Activated T-cell treated with anti-CD3 and anti-CD28 coated beads for 24 hours (primary cell): ENCODE data around the gene ADAM12.

ENCODE experiments used
- DNase-seq: peaks from one replicate; pipeline ENCODE4 v3.0.0-alpha.2; 2020; ENCODE audit warnings: low read depth

The ADAM12 gene

DNA sequence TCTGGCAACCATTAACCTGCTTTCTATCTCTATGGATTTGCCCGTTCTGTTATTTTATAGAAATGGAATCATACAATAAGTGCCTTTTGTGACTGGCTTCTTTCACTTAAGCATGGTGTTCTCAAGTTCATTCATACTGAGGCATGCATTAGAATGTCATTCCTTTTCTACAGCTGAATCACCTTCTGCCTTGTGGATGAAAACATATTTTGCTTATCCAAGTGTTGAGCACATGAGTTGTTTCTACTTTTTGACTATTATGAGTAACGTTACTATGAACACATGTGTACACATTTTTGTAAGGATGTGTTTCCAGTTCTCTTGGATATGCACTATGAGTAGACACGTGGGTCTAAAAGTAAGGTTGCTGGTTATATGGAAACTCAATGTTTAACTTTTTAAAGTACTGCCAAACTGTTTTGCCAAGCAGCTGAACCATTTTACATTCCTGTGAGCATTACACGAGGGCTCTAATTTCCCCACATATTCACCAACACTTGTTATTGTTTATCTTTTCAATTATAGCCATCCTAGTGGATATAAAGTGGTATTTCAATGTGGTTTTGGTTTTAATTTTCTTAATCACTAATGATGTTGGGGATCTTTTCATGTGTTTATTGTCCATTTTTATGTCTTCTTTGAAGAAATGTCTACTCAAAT lies 250.6 kb downstream of the ADAM12 start:
- DNase-seq, result no peak

DNA sequence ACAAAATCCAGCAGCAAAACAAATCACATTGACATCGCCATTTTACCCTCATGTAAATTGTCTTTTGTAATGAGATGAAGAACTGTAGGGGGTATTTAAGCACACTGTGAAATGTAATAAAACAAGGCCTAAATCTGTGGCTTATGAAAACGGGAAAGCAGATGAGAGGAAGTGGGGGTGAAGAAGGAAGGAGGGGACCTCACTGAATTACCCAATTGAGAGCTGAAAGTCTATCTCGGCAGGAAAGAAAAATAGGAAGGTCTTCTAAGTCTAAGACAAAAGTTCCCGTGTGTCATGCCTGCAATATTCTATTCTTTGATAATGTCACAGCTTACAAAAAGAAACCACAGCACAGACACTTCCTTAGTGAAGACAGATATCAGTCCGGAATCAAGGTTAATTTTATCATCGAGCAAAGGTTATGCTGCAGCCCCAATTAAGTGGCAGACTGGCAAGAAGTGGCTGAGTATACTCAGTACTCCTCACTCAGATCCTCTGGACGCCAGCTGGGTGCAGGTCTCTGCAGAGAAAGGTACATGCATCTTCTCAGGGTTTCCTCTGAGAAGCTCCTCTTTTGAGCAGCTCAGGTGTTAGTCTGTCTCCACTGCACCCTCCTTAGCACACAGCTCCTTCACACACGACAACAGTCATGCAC lies 252.2 kb downstream of the ADAM12 start:
- DNase-seq, result no peak

DNA sequence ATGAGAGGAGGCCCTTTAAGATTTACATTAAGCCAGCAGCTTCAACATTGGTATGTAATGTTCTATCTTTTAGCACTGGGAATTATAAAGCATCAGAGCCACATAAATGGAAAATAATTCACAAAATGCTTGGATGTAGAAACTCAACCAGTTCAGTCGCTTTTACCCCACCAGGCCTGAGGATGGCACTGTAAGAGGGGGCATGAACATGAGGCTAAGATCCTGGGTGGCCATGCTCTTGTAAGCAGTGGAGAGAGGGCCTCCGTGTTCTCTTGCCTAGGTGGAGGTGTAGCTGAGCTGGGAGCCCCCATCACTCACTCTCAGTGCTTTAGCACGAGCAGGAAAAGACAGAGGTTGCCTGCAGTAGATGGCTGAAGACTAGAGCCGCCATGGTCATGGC lies 253.1 kb downstream of the ADAM12 start:
- no peak for DNase-seq

DNA sequence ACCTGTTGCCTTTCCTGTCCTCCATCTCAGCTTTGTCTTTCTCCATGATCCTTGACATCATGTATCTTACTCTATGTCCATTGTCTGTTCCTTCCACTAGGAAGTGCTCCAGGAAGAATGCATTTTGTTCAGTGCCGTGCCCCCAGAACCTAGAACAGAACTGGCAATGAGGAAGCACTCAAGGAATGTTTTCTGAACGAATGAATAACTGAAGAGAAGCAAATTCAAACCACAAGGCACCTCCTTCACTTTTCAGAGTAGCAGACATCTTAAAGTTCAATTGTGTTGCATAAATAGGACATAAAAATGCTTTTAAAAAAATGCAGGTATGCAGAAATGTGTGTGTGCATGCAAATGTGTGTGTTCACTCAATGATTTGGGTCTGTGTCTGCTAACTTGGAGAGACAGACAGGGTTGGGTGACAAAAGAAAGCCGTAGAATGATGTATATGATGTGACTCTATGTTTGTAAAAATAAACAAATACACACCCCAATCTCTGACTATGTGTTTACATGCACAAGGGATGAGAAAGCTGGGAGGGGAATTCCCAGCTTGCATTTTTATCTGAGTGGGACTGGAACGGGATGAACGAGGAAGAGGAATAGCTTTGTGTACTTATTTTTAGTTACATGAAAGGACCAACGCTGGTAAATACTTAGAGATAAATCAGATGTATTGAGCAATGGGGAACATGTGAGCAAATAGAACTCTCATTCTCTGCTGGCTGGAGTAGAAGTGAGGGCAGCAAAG lies 254.2 kb downstream of the ADAM12 start:
- DNase-seq, result no peak

DNA sequence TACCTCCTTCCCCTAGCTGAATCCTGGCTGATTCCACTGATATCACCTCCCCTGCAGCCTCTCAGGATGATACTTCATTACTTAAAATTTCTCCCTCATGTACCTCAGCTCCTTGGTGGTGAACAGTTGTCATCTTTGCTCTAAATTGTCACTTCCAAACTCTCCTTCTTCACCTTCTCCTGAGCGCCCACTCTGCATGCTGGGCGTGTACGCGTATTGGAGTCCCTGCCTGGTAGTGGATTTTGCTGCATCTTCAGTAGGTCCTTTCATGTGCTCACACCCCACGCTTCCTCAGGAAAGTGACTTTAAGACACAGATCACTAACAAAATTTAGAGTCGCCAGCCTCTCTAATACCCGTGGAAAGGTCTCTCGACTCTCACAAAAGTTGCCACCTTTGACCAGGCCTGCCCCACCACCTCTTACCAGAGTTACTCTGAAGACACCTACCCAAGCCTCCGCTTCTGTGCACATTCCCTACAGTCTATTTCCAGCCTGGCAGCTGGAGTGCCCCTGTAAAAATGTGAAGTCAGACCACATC lies 255.1 kb downstream of the ADAM12 start:
- DNase-seq, result no peak

DNA sequence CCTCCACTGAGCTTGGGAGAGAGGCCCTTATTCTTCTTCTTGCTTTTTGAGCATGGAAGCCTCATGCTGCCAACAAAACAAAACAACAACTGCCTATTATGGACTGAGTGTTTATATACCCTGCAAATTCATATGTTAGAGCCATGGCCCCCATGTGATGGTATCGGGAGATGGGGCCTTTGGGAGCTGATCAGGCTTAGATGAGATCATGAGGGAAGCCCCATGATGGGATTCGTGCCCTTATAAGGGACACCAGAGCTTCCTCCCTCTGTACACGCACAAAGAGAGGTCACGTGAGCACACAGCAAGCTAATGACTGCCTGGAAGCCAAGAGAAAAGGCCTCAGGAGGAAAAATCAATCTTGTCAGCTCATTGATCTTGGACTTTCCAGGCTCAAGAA lies 256.9 kb downstream of the ADAM12 start:
- no peak for DNase-seq

DNA sequence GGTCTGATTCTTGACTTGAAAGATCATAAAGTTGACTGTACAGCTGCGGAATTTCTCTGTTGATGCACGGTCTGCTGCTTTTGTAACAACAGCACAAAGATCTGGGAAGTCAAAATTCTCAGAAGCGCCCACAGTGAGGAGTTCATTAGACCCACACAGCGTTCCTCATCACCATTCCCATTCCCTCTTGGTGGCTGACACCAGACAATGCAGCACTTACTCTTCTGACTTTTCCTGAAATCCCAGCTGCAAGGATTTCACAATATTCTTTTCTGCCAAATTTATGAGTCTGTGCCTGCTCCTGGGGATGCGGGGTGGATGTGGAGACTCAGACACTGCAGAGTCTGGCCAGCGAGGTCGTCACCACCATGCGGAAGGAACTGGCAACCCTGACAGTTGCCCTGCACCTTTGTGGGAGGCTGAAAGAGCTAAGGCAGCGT lies 258.0 kb downstream of the ADAM12 start:
- DNase-seq, result no peak

DNA sequence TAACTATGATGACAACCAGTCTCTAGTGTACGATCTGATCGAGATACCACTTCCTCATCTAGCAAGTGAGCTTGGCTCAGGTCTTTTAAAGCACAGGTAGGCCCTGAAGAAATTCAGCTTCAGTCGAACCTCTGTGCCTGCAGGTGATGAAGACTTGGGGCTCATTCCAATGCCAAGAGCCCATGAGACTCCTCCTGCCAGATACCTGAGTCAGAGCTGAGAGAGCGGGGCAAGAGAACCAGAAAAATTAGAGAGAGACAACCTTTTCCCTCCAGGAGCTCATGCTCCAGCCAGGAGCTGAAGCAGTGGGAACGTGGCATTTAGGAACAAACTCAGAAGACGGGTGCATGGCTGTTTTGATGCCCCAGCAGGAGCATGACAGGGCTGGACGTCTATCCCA lies 259.3 kb downstream of the ADAM12 start:
- DNase-seq, result no peak

DNA sequence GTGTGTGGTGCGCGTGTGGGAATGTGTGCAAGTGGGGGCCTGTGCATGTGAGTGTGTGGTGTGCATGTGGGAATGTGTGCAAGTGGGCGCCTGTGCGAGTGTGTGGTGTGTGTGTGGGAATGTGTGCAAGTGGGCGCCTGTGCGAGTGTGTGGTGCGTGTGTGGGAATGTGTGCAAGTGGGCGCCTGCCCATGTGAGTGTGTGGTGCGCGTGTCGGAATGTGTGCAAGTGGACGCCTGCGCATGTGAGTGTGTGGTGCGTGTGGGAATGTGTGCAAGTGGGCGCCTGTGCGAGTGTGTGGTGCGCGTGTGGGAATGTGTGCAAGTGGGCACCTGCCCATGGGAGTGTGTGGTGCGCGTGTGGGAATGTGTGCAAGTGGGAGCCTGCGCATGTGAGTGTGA lies 259.7 kb downstream of the ADAM12 start:
- no peak for DNase-seq

DNA sequence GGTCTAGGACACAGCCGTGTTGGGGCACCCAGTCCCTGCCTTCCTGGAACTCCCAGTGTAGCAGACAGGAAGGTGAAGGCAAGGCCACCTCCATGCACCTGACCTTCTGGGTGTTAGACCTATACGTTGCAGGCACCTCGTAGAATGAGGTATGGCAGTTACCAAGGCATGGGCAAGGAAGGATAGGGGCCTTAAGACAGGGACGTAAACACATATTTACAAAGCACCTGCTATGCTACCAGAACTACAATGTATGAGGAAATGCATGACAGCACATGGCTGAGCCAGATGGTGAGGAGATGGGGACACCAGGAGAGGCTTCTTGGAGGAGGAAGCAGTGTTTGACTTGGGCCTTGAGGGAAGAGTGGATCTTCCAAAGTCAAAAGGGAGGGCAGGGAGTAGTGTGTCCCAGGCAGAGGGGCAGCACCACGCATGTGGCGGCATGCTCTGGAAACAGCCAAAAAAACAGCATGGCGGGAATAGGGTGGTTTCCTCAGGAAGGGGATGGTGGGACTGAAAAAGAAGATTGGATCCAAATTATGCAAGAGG lies 260.7 kb downstream of the ADAM12 start:
- no peak for DNase-seq

DNA sequence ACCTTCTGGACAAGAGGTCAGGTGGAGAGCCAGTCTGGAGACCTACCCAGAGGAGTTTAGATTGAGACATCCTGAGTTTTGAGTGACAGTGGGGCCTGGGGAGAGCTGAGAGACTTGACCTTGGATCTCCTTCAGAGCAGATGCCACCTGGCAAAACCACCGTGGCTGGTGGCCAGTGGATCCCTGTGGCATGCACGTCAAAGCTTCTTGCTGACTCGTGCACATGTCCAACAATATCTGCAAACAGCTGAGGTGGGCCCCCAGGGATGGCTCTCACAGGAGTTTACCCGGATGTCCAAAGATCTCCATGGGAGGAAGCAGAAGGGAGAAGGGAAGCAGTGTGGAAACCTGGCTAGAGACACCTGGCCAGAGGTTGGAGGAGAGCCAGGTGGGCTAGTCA lies 261.4 kb downstream of the ADAM12 start:
- no peak for DNase-seq

DNA sequence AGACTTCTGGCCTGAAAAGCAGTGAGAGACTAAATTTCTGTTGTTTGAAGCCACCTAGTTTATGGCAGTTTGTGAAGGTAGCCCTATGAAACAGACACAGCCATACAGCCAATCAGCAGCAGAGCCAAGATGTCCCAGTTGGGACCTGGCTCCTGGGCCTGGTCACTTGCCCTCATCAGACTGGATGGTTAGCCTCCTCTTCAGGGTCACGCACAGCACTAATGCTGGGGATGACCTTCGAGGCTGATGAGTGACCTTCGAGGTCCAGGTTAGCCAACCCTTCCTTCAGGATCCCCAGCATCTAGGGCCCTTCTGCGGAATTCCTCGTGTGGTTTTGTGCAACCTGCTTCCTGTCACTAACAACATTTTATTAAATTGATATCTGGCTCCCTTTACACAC lies 262.3 kb downstream of the ADAM12 start:
- no peak for DNase-seq

DNA sequence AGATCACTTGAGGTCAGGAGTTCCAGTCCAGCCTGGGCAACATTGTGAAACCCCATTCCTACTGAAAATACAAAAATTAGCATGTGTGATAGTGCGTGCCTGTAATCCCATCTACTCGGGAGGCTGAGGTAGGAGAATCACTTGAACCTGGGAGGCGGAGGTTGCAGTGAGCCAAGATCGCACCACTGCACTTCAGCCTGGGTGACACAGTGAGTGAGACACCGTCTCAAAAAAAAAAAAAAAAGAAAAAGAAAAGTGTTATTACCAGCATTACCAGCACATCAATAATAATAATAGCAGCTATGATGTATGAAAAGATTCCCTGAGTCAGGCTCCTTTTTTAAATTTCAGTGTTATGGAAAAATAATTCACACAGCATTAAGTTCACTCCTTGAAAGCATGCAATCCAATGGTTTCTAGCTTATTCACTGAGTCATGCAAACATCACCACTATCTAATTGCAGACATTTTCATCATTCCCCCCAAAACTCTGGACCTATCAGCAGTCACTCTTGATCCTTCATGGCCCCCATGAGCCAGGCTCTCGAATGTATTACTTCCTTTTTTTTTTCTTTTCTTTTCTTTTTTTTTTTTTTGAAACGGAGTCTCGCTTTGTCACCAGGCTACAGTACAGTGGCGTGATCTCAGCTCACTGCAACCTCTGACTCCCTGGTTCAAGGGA lies 263.5 kb downstream of the ADAM12 start:
- no peak for DNase-seq

DNA sequence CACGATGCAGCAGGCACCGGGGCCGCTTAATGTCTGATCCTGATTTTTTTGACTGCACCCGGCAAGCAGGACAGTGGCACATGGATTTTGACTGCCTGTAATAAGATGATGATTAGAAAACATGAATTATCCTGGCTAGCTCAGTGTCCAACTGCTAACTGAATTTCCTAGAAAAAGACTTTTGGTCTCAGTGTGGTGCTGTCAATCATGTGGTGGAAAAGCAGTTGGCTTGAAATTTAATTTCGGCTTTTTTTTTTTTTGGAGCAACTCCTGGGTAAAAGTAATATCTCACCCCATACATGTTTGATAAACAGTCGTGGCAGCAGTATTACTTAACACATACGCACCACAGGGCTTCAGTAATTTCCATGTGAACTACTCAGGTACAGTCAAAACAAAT lies 264.2 kb downstream of the ADAM12 start:
- no peak for DNase-seq

DNA sequence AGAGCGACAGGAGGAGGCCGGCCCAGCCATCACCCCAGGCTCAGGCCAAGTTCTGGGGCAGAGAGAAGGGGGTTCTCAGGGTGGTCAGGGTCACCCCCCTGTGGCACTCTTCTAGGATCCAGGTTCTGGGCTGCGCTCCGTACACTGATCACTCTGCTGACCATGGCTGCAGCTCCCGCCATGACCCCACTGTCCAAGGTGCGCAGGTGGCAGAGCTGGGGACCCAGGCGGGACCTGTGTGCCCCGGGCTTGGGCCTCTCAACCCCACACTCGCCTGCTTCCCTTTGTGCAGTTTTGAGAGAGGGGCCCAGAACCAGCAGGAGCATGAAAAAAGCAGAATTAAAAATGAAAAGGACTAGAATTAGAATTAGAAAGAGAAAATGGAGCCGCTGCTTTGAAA lies 264.8 kb downstream of the ADAM12 start:
- no peak for DNase-seq

DNA sequence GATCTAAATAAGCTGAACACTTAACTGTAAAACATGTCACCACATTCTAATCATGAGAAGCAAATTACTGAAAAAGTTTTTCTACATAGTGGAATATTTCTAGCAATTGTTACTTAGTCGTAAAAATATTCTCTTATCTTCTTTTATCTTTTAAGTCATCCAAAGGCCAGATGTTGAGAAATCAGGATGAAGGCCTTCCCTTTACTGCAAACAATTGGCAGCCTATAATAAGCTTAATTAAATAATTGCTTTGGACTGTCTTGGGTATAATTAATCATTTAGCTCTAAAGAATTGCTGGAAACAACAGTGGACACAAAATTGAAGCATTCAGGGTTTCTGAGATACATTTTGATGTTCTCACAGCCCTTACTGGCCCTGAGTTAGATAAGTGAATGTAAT lies 265.4 kb downstream of the ADAM12 start:
- no peak for DNase-seq

DNA sequence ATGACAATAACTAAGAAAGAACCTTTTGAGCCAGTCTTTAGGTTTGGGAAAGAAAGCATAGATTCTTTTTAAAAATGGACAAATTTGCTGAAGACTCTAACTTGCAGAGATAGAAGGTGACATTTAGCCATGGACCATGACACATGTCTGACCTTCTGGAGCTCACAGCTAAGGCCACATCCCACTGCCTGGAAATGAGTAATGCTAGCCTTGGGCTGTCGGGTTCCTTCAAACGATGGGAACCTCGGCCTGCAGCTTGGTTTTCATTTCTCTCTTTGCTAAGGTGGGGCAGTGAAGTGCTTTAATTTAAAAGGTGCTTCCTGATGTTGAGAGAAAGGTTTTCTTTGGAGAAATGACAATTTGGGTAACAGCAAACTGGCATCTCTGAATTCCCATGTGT lies 268.7 kb downstream of the ADAM12 start:
- no peak for DNase-seq

DNA sequence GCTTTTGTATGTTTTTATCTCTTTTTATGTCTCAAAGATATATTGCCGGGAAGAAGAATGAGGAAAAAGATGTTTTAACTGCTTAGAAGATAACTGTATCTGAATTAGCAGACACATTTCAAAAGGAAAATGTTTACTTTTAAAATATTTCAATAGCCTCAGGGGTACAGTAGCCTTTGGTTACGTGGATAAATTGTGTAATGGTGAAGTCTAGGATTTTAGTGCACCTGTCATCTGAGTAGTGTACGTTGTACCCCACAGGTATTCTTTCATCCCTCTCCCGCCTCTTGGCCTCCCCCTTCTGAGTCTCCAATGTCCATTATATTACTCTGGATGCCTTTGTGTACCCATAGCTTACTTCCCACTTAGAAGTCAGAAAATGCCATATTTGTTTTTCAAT lies 269.8 kb downstream of the ADAM12 start:
- no peak for DNase-seq

DNA sequence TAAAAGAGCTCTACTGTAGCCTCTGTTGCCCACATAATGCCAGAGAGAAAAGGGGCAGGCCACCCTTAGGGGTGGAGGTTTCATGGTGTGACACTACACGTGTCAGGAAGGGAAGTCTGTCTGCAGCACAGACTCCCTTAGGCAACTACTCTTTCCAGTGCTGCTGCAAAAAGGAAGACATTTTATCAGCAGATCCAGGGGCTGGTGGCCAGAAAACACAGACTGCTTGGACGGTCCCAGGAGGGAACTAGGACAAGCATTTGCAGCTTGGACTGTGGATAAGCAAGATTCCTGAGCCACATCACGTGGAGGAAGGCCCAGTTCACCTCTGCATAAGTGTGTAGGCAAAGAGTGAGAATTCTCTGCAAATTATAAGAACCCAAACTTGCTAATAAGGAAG lies 271.1 kb downstream of the ADAM12 start:
- DNase-seq, result no peak

DNA sequence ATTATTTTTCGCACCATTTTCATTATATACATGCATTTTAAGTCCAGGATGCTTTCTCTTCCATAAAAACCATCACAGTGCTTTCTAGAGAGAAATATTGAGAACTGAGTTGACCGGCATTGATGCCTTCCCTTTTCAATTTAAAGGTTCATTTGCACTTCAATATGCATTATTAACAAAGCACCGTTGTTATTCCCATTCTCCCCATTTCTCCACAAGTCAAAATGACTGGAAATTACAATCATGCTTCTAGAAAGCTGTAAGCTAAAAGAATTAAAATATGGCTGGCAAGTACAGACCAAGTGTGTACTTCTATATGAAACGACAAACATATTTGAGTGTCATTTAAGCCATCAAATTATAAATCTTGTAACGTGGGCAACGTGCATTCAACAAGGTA lies 272.4 kb downstream of the ADAM12 start:
- no peak for DNase-seq

DNA sequence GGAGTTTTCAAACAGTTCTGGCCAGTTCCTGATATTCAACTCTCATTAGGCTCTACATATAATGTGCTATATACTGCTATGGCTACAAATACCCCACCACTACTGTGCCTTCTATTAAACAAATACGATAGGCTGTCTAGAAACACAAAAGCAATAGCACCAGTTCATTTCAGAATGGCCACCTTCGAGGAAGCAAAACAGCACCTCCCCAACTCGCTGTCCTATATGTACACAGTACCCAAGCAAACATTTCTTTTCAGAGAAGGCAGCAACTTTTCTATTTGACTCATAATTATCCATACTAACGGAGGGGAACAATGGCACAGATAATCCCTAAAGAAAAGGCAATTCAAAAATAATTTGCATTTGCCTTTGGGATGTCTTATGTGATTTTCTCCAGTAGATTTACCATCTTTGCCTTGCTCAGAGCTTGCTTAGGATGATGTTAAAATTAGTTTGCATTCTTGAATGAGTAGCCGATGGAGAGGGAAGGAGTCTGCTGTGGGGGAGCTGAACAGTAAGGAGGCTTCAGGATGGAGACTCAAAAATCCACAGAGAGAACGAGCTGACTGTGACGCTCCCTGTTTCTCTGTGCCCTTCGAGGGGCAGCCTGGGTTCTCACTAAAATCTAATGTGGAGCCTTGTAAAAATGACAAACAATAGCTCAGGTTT lies 273.3 kb downstream of the ADAM12 start:
- no peak for DNase-seq

DNA sequence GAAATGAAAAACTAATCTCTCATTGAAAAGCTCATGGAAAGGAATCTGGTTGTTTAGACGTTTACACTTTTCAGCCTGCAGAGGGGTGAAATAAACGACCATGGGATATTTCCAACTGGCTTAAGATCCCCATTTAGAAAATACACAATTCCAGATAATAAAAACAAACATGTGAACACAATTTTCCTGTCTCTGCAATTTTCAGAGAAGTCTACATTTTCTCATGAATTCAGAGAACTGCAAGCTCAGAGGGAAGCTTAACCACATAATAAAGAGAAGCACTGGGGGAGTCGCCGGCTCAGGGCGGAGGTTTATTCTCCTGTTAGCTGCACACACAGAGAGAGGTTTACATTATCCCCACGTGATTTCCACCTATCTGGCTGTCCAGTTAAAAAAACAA lies 276.8 kb downstream of the ADAM12 start:
- no peak for DNase-seq
